HepG2 (cell line): Measurements from ENCODE around the gene DDAH2. TPM values are rescaled to one million over a fixed set of nuclear protein-coding genes. Genes with fewer than 3 reads are reported as not detected.

ENCODE experiments used
- KMT2B ChIP-seq: IDR thresholded peaks from 2 replicates; pipeline ENCODE4 v1.6.1; 2016; ENCODE audit warnings: missing genetic modification reagents, missing compliant biosample characterization
- PCBP2 ChIP-seq: fragments of 200-400 bp; formaldehyde crosslinking; optimal IDR thresholded peaks from 2 replicates; pipeline ENCODE3; 2018; ENCODE audit warnings: low read length, low read depth; ENCODE audit not compliant: poor library complexity, severe bottlenecking
- POGZ ChIP-seq: sonication (generic); formaldehyde crosslinking; IDR thresholded peaks from 2 replicates; pipeline ENCODE4 v1.4.0; 2020; ENCODE audit warnings: mild to moderate bottlenecking, missing genetic modification reagents
- REST ChIP-seq, 2 experiments: IDR thresholded peaks; 2 replicates each; pipeline ENCODE4 v1.6.1; 2011 to 2012; ENCODE audit warnings: low read length in 2 of 2, borderline replicate concordance in 1 of 2, low read depth in 1 of 2, mild to moderate bottlenecking in 1 of 2, moderate library complexity in 1 of 2
- ZFP36 ChIP-seq: fragments of 150-350 bp; IDR thresholded peaks from 2 replicates; pipeline ENCODE4 v1.6.1; 2018; ENCODE audit warnings: borderline replicate concordance, low read length, low read depth; ENCODE audit not compliant: partially characterized antibody
- ZNF724P ChIP-seq: sonication (generic); formaldehyde crosslinking; IDR thresholded peaks from 2 replicates; pipeline ENCODE4 v1.8.0; 2022; ENCODE audit warnings: missing genetic modification reagents, borderline replicate concordance
- ZNF749 ChIP-seq: sonication (generic); formaldehyde crosslinking; IDR thresholded peaks from 2 replicates; pipeline ENCODE4 v1.8.0; 2022; ENCODE audit warnings: mild to moderate bottlenecking, missing genetic modification reagents, moderate library complexity, borderline replicate concordance
- polyA plus RNA-seq, 8 experiments: library from polyadenylated mRNA; depleted of rRNA in 3 of 8; stranded (reverse) in 7 of 8; unstranded in 1 of 8; fragments of >200 nt; fragmentation: Illumina TruSeq in 4 of 8; extraction: Trizol in 4 of 8; gene quantifications; 2 replicates each; pipeline versions ENCODE4 v1.2.1 to v1.2.3, GENCODE V29; 2011 to 2016; ENCODE audit warnings: low read depth in 4 of 8, missing spikeins in 1 of 8, mixed read lengths in 1 of 8; ENCODE audit not compliant: insufficient read depth in 1 of 8
- total RNA-seq, 5 experiments: library from RNA; depleted of rRNA; stranded (reverse); fragments of >200 nt; fragmentation: Illumina TruSeq; extraction: Trizol; gene quantifications; 2 replicates each; pipeline ENCODE4 v1.2.3, GENCODE V29; 2016; ENCODE audit warnings: low read depth in 1 of 5
- TF ChIP-seq, protein P1 (sequence below): sonication (generic); formaldehyde crosslinking; IDR thresholded peaks from 2 replicates; pipeline ENCODE4 v1.5.1; 2020; ENCODE audit warnings: mild to moderate bottlenecking, missing genetic modification reagents
- TF ChIP-seq, protein P2 (sequence below): sonication (generic); formaldehyde crosslinking; IDR thresholded peaks from 2 replicates; pipeline ENCODE4 v1.4.0; 2020; ENCODE audit warnings: missing genetic modification reagents
- TF ChIP-seq, protein P3 (sequence below): sonication (generic); formaldehyde crosslinking; conservative IDR thresholded peaks from 2 replicates; pipeline ENCODE4 v1.8.0; 2022; ENCODE audit warnings: mild to moderate bottlenecking, moderate library complexity, missing genetic modification reagents
- TF ChIP-seq, protein P4 (sequence below), 2 experiments: sonication (generic) in 1 of 2; formaldehyde crosslinking in 1 of 2; IDR thresholded peaks; 2 replicates each; pipeline versions ENCODE4 v1.4.0 to v1.6.1; 2018 to 2020; ENCODE audit warnings: missing genetic modification reagents in 2 of 2, borderline replicate concordance in 1 of 2, low read depth in 1 of 2, mild to moderate bottlenecking in 1 of 2, missing biosample characterization in 1 of 2

The DDAH2 gene
- total and polyA plus RNA-seq, 2 of the 13 experiments (the other 11 are each of a cell fraction or from before 2014, with no cell fraction given), result 16.4 to 21.1 TPM

GRCh38 chr6:31717499-31718222 lies 11.4 kb downstream of the DDAH2 start (continued):
- TF ChIP-seq REST (IDR thresholded peaks at IDR 0.05; ENCODE audit: borderline replicate concordance in 1 of 2, low read depth in 1 of 2, low read length in 2 of 2) (no peak), ZFP36 (no peak), POGZ (CRISPR knock-in tag) (no peak), ZNF724P (CRISPR knock-in tag) (no peak), ZNF749 (CRISPR knock-in tag) (no peak), PCBP2 (no peak), KMT2B (0 out of 2 replicates have a peak, but pooled peaks have one; percentile 23)
- TF ChIP-seq, protein P1, sequence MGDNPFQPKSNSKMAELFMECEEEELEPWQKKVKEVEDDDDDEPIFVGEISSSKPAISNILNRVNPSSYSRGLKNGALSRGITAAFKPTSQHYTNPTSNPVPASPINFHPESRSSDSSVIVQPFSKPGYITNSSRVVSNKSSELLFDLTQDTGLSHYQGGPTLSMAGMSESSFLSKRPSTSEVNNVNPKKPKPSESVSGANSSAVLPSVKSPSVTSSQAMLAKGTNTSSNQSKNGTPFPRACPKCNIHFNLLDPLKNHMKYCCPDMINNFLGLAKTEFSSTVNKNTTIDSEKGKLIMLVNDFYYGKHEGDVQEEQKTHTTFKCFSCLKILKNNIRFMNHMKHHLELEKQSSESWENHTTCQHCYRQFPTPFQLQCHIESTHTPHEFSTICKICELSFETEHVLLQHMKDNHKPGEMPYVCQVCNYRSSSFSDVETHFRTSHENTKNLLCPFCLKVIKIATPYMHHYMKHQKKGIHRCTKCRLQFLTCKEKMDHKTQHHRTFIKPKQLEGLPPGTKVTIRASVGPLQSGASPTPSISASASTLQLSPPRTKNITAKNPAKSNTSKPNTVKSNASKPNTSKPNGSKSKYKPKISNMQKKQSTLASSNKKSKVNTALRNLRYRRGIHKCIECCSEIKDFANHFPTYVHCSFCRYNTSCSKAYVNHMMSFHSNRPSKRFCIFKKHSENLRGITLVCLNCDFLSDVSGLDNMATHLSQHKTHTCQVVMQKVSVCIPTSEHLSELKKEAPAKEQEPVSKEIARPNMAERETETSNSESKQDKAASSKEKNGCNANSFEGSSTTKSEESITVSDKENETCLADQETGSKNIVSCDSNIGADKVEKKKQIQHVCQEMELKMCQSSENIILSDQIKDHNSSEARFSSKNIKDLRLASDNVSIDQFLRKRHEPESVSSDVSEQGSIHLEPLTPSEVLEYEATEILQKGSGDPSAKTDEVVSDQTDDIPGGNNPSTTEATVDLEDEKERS (CRISPR knock-in tag), result no peak
- TF ChIP-seq, protein P2, sequence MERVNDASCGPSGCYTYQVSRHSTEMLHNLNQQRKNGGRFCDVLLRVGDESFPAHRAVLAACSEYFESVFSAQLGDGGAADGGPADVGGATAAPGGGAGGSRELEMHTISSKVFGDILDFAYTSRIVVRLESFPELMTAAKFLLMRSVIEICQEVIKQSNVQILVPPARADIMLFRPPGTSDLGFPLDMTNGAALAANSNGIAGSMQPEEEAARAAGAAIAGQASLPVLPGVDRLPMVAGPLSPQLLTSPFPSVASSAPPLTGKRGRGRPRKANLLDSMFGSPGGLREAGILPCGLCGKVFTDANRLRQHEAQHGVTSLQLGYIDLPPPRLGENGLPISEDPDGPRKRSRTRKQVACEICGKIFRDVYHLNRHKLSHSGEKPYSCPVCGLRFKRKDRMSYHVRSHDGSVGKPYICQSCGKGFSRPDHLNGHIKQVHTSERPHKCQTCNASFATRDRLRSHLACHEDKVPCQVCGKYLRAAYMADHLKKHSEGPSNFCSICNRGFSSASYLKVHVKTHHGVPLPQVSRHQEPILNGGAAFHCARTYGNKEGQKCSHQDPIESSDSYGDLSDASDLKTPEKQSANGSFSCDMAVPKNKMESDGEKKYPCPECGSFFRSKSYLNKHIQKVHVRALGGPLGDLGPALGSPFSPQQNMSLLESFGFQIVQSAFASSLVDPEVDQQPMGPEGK (CRISPR knock-in tag), result peak; percentile 71
- TF ChIP-seq, protein P3, sequence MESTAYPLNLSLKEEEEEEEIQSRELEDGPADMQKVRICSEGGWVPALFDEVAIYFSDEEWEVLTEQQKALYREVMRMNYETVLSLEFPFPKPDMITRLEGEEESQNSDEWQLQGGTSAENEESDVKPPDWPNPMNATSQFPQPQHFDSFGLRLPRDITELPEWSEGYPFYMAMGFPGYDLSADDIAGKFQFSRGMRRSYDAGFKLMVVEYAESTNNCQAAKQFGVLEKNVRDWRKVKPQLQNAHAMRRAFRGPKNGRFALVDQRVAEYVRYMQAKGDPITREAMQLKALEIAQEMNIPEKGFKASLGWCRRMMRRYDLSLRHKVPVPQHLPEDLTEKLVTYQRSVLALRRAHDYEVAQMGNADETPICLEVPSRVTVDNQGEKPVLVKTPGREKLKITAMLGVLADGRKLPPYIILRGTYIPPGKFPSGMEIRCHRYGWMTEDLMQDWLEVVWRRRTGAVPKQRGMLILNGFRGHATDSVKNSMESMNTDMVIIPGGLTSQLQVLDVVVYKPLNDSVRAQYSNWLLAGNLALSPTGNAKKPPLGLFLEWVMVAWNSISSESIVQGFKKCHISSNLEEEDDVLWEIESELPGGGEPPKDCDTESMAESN (CRISPR knock-in tag), result no peak; the same call in 1 of the 2 replicates
- TF ChIP-seq, protein P4, sequence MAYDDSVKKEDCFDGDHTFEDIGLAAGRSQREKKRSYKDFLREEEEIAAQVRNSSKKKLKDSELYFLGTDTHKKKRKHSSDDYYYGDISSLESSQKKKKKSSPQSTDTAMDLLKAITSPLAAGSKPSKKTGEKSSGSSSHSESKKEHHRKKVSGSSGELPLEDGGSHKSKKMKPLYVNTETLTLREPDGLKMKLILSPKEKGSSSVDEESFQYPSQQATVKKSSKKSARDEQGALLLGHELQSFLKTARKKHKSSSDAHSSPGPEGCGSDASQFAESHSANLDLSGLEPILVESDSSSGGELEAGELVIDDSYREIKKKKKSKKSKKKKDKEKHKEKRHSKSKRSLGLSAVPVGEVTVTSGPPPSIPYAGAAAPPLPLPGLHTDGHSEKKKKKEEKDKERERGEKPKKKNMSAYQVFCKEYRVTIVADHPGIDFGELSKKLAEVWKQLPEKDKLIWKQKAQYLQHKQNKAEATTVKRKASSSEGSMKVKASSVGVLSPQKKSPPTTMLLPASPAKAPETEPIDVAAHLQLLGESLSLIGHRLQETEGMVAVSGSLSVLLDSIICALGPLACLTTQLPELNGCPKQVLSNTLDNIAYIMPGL (CRISPR knock-in tag; IDR thresholded peaks at IDR 0.05; ENCODE audit: borderline replicate concordance in 1 of 2, low read depth in 1 of 2), result peak in 1 of 2 experiments; percentile 91; a peak in 2 of 4 replicates
